ENCODE results near the gene TGFB2. TPM values are rescaled to one million over a fixed set of nuclear protein-coding genes. Genes with fewer than 3 reads are reported as not detected.

Gene TGFB2
- polyA plus RNA-seq, 1 donor (not counting 4 experiments of a cell fraction or from before 2014, with no cell fraction given): 21.5 TPM

- H3K27ac ChIP-seq (ENCODE audit: control insufficient read depth, insufficient read depth, low read length): no peak overlapping the region
- no peak overlapping the region for H3K4me3 ChIP-seq (ENCODE audit: control insufficient read depth in 2 of 3, extremely low read depth in 1 of 3, insufficient read depth in 2 of 3, low read depth in 1 of 3, low read length in 3 of 3)
- peaks cover 14% of the 10 kb centered on the region for H3K4me1 ChIP-seq (ENCODE audit: control insufficient read depth, extremely low read depth, insufficient read depth, low read length)
- H3K36me3 ChIP-seq (ENCODE audit: control insufficient read depth in 2 of 2, extremely low read depth in 1 of 2, insufficient read depth in 2 of 2, low read length in 2 of 2): peaks cover 0 to 2% of the 10 kb centered on the region in 2 experiments
- no peaks in the 10 kb centered on the region for H4K20me1 ChIP-seq (ENCODE audit: control insufficient read depth, extremely low read depth, insufficient read depth, low read length)
- peaks cover 2% of the 10 kb centered on the region for H3K9me1 ChIP-seq (ENCODE audit: control insufficient read depth, extremely low read depth, insufficient read depth, low read length)
- dilution Hi-C loops (cut with MboI; ENCODE audit: extremely low pct_ligation_motif_present, low sequenced_read_pairs): no loop called here
- H3K4me2 ChIP-seq (ENCODE audit: control insufficient read depth, extremely low read depth, insufficient read depth, low read depth, low read length): no peak overlapping the region
- FAIRE-seq (no peak), DNase-seq (ENCODE audit: low read depth, low spot score) (no peak)
- H3K9ac ChIP-seq (ENCODE audit: control insufficient read depth, extremely low read depth, insufficient read depth, low read length): no peak overlapping the region
- peaks cover 56% of the 10 kb centered on the region for H3K79me2 ChIP-seq (ENCODE audit: control insufficient read depth, insufficient read depth, low read length)
- H3K9me3 ChIP-seq (ENCODE audit: control insufficient read depth, low read depth, low read length): no peaks in the 10 kb centered on the region
- no peaks in the 10 kb centered on the region for H3K27me3 ChIP-seq (ENCODE audit: control insufficient read depth, extremely low read depth, insufficient read depth, low read length)
- no peak overlapping the region for H2AFZ ChIP-seq (ENCODE audit: control insufficient read depth, low read length)
- TF ChIP-seq CTCF (optimal IDR thresholded peaks at IDR 0.05 in 1 of 3, IDR thresholded peaks at IDR 0.05 in 1 of 3, conservative IDR thresholded peaks at IDR 0.05 in 1 of 3; ENCODE audit: extremely low read depth in 1 of 3, insufficient read depth in 2 of 3, low read length in 3 of 3): no peak
- no peak for TF ChIP-seq EZH2 (IDR thresholded peaks at IDR 0.05; ENCODE audit: low read length)
Observed at GRCh38 chr1:218384581-218384993, 39.5 kb downstream of the TGFB2 start.

- Histone ChIP-seq H3K36me3 (ENCODE audit: control insufficient read depth in 2 of 2, extremely low read depth in 1 of 2, insufficient read depth in 2 of 2, low read length in 2 of 2) (peaks cover 0 to 2% of the 10 kb centered on the region in 2 experiments), H3K9me3 (ENCODE audit: control insufficient read depth, low read depth, low read length) (no peaks in the 10 kb centered on the region), H3K27me3 (ENCODE audit: control insufficient read depth, extremely low read depth, insufficient read depth, low read length) (no peaks in the 10 kb centered on the region), H3K9ac (ENCODE audit: control insufficient read depth, extremely low read depth, insufficient read depth, low read length) (no peak overlapping the region), H3K4me2 (ENCODE audit: control insufficient read depth, extremely low read depth, insufficient read depth, low read depth, low read length) (no peak overlapping the region), H3K4me1 (ENCODE audit: control insufficient read depth, extremely low read depth, insufficient read depth, low read length) (peaks cover 8% of the 10 kb centered on the region), H4K20me1 (ENCODE audit: control insufficient read depth, extremely low read depth, insufficient read depth, low read length) (no peaks in the 10 kb centered on the region), H3K9me1 (ENCODE audit: control insufficient read depth, extremely low read depth, insufficient read depth, low read length) (no peaks in the 10 kb centered on the region), H3K27ac (ENCODE audit: control insufficient read depth, insufficient read depth, low read length) (no peak overlapping the region), H3K4me3 (ENCODE audit: control insufficient read depth in 2 of 3, extremely low read depth in 1 of 3, insufficient read depth in 2 of 3, low read depth in 1 of 3, low read length in 3 of 3) (no peak overlapping the region), H2AFZ (ENCODE audit: control insufficient read depth, low read length) (no peak overlapping the region), H3K79me2 (ENCODE audit: control insufficient read depth, insufficient read depth, low read length) (peaks cover 44% of the 10 kb centered on the region)
- no peak for TF ChIP-seq EZH2 (IDR thresholded peaks at IDR 0.05; ENCODE audit: low read length)
- TF ChIP-seq CTCF (optimal IDR thresholded peaks at IDR 0.05 in 1 of 3, IDR thresholded peaks at IDR 0.05 in 1 of 3, conservative IDR thresholded peaks at IDR 0.05 in 1 of 3; ENCODE audit: extremely low read depth in 1 of 3, insufficient read depth in 2 of 3, low read length in 3 of 3): no peak
- dilution Hi-C loops (cut with MboI; ENCODE audit: extremely low pct_ligation_motif_present, low sequenced_read_pairs): no loop called here
- DNase-seq (ENCODE audit: low read depth, low spot score): no peak
- no peak for FAIRE-seq
Observed at GRCh38 chr1:218388591-218388990, 43.5 kb downstream of the TGFB2 start.

Data from keratinocyte (primary cell).